Measurements from ENCODE around the gene MTX3.

The MTX3 gene

DNA sequence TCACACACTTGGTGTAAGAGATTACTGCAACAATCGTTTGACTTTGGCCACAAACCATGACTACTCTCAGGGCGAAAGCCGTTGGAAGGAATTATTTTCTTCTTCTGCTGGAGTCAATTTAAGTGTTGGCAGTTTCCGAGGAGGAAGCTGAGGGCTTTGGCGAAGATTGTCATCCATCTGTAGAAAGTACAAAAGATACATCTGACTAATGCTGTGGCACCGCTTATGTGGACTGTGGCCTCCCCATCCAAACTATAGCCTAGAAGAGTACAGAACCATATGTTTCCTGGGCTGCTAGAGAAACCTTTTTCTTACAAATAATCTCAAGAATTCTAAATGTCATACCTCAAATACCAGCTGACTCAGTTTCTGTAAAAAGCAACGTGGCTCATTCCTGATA lies 7.4 kb downstream of the MTX3 start:
- no peak overlapping the region for H3K4me3 ChIP-seq (ENCODE audit: low read depth, low read length)

DNA sequence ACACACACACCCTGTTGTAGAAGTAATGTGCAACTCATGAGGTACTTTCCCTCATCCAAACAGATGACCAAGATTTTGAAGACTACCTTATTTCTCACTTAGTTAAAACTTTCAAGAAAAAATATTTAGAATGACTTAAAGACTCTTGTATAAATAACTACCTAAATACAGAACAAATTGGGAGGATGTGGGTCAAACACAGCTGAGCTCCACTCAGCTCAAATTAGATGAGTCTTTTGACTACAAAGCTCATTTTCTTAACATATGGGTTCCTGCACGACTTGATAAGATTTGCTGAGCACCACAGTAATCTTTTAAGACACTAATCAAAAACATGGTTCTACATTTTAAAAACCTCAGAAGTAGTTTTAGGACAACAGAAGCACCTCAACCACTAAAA lies 8.9 kb downstream of the MTX3 start:
- no peak overlapping the region for H3K4me3 ChIP-seq (ENCODE audit: low read depth, low read length)

DNA sequence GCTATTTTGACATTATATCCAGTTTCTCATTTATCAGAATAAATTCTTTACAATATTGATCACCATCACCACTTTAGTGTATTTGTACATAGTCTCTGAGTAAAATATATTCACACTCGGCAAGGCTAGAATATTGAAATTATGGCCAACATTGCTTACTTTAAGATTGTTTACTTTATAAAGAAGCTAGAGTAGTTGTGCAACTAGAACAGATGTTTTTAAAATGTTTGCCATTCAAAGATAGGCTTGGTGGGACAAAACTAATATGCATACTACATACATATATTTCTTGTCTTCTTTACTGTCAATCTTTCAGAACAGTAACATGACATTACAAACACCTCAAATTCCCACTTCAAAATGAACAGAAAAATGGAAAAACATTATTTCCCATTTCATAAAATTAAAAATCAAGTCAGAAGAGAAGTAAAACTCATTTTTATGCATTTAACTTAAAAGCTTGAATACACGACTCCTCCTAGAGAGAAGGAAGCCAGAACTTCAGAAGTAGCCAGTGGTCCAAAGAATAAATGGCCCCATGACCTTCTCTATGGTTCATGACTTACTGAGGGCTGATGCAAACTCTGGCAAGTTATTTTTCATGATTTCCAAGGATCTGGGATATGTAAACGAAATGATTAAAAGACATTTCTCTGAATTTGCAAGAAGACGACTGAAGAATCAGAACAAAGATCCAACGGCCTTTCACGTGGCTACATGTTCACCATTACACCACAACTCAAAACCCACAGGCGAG lies 14.1 kb downstream of the MTX3 start:
- no peak overlapping the region for H3K4me3 ChIP-seq (ENCODE audit: low read depth, low read length)

DNA sequence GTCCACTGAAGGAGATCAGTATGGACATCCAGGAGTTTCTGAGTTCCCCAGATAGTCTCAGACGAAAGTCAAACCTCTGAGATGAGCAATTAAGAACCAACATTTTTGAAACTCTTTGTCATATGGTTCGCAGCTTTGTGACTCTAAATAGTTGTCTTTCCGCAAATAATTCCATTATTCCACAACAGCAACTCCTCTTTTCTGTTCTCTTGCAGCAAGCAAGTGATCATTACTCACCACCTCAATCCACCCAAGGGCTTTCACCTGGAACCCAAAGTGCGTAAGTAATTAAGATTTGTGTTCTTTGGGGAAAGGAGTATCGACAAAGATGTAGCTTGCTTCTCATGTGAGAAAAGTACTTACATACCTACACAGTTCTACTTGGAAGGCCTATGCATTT lies 15.6 kb downstream of the MTX3 start:
- H3K4me3 ChIP-seq (ENCODE audit: low read depth, low read length), result no peak overlapping the region

DNA sequence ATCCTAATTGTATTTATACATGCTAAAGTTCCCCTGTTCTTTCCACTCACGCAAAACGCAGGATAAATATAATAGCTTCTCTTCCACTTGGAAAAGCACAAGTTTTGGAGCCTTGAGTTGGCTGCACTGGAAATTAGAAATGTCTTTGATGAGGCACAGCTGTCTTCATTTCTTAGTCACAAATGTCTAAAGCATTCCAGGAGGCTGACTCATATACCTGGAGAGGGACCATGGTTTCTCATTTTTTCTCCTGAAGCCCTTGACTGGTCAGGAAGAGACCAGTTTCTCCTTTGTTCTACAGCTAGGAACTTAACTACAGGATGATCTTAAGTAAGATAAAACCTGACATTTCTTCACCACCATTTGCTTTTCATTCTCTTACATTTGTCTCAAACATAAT lies 16.2 kb downstream of the MTX3 start:
- H3K4me3 ChIP-seq (ENCODE audit: low read depth, low read length), result no peak overlapping the region

DNA sequence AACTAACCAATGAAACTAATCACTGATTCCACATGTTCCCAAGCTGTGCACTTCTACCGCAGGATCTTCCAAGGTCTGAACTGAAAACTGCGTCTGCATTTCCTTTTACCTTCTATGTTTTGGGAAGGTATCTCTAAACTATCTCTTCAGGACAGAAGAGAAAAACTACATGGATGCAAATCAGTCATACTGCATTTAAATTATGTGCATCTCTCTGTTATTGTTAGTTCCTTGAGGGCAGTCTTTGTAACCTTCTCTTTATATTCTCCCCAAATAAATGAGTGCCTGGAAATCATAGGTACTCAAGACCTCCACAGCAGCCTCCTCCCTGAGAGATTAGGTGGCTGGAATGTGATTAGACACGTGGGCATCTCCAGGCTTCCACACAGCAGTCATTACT lies 17.1 kb downstream of the MTX3 start:
- no peak overlapping the region for H3K4me3 ChIP-seq (ENCODE audit: low read depth, low read length)

DNA sequence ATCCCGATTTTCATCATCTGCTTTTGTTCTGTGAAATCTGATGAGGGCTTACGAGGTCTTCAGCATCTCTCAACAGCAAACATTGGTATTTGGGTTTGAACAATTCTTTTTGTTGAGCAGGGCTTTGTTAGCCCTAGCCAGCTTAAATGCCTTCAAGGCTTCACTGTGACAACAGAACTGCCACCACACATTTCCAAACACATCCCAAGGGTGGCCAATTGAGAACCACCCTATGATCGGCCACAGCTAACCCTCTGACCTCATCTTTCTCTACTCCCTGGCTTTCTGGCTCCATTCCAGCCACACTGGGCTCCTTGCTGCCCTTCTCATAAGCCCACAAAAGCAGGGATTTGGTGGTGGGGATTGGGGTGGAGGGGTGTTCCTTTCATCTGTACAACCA lies 17.6 kb downstream of the MTX3 start:
- no peak overlapping the region for H3K4me3 ChIP-seq (ENCODE audit: low read depth, low read length)

DNA sequence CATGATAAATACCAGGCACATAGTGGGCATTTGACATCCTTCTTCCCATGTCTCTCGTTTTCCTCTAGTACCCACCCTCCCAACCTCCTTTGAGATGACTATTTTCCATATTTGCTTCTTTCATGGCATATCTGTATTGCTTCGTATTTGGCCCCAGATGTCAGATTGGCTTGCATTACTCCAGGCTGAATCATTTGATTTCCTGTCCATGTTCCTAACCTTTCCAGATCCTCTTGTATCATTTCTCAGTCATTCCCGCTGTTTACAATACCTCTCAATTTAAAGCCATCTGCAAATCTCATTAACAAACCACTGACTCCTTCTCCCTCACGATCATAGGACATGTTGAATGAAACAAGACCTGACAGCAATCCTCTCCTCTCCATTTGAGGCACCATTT lies 19.9 kb downstream of the MTX3 start:
- H3K4me3 ChIP-seq (ENCODE audit: low read depth, low read length), result no peak overlapping the region

DNA sequence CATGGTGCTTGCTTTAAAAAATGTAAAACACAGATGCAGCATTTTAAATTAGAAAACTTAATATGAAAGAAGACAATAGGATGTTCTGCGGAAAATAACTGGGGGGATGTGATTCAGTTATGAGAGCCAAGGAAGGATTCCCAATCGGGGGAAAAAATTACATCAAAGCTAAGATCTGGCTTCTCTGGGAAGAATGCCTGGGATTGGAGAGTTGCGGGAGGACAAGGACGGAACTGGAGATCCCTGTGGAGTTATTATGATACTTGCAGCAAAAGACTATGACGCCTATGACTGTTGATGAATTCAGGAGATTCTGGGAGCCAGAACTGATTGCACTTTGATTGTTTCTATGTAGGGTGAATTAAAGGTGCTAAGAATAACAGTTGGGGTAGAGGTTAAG lies 24.6 kb downstream of the MTX3 start:
- no peak overlapping the region for H3K4me3 ChIP-seq (ENCODE audit: low read depth, low read length)

DNA sequence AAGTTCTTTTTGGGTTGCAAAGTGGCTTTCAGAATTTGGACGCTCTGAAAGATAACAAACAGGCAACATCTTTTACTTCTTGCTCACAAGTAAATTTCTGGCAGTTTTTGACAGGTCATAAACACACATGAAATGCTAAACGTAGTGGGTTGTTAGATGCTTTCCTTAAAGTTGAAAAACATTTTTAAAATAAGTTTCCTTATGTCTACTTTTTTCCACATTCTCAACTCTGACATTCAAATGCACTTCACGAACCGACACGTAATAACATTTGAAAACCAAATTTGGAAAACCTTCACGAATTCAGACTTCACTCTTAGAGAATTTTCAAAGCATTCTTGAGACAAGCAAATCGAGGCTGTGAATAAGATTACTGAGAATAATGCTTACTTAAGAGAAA lies 26.9 kb downstream of the MTX3 start:
- H3K4me3 ChIP-seq (ENCODE audit: low read depth, low read length), result no peak overlapping the region

DNA sequence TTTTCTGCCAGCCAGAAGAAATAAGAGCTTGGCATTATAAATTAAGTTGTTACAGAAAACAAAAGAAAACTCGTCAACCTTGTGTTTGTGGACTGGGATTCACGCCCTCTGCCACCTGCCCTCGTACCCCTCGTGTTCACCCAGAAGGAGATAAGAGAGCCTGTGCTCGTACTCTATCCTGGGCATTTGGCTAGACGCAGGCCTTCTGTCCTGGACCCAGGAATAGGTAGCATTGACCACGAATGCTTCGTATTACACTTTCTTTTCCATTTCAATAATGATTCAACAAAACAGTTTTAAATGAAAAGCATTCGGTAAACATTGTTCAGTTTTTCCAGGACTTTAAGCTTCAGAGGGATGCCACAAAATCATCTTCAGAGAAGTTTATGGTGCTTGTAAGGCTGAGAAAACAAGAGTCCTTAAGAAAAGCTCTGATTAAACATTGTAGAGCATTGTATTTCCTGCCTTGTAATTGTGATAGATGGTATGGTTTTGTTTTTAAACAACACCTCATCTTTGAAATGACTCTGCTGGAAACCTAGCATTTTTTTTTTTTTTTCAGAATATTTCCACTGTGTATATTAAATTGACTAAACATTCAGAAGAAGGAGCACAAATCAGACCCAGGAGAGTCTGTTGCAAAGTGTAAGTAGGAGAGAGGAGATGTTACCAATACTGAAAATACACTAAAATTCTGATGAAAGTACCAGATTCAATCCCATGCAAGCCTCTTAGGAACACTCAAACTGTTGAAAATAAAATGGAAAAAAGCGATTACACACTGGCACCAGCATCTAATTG lies 27.6 kb downstream of the MTX3 start:
- no peak overlapping the region for H3K4me3 ChIP-seq (ENCODE audit: low read depth, low read length)

DNA sequence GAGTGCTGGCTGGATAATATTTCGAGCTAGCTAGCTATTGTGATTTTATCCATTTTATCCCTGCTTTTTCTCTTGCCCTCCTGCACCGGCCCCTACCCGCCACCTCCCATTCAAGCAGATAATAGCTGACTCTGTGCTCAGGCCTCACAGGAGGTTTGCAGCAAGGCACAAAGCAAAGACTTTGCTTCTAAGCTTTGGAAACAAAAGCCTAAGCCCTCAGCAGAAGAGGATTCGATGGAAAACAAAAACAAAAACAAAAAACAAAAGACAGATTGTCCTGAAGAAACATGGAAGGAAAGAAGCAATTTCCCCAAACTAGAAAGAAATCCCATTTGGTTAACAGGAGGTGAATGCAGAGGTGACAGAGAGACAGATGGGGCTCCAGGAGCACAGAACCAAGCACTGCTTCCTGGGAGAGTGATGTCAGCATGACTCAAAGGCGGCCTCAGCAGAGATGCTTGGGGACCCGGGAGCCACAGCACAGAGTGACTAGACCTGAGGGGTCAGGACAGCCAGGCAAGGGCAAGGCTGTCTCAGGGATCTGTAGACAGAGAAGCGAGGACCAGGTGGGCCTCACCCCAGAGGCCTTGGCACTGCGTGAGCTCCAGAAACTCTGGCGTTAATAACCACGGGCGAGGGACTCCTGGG lies 28.4 kb downstream of the MTX3 start:
- no peak overlapping the region for H3K4me3 ChIP-seq (ENCODE audit: low read depth, low read length)

DNA sequence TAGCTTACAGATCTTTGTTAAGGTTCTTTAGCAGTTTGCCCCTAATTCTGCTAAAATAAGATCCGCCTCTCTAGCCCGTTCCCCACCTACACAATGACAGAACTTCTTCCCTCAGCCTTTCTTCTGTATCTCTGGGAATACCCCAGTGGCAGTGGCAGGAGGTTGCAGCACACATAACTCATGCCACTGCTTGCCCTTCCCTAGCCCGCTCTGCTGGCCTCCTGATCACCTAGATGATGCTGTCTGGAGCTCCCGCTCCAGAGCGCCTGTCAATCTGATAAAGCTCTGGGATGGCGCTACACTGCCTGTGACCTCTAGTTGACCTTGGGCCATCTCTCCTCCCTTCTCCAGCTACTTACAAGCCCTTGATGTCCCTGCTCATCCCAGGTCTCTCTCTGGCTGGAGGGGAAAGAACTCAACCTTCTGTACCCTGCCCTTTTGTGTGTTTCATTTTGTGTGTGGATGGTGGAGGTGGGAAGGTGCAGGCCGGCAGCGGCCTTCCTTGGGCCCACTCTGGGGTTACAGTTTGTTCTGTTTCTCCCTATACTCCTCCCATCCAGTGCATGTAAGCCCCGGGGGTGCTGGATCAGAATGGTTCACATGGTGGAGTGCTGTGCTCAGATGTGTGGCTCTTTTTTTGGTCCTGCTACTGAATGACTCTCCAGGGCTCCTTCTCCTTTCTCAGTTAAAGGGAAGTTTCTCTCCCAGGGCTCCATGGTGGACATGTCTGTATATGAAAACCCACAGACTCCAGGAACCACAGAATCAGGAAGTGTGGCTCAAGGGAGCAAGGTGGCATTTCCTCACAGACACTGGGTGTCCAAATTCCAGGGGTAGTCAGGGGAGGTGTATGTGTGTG lies 29.1 kb downstream of the MTX3 start:
- no peak overlapping the region for H3K4me3 ChIP-seq (ENCODE audit: low read depth, low read length)

DNA sequence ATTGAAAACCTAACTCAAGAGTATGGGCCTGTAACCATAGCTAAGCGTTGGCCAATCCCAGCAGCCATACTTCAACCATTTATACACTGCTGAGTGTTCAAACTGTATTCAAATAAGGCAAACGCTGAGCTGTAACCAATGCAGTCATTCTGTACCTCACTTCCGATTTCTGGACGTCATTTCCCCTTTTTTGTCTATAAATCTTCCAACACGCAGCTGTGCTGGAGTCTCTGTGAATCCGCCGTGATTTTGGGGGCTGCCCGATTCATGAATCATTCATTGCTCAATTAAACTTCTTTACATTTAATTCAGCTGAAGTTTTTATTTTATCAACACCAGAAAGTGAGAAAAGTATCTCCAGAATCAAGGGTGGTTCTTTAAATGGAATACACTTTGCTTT lies 31.7 kb downstream of the MTX3 start:
- no peak overlapping the region for H3K4me3 ChIP-seq (ENCODE audit: low read depth, low read length)

DNA sequence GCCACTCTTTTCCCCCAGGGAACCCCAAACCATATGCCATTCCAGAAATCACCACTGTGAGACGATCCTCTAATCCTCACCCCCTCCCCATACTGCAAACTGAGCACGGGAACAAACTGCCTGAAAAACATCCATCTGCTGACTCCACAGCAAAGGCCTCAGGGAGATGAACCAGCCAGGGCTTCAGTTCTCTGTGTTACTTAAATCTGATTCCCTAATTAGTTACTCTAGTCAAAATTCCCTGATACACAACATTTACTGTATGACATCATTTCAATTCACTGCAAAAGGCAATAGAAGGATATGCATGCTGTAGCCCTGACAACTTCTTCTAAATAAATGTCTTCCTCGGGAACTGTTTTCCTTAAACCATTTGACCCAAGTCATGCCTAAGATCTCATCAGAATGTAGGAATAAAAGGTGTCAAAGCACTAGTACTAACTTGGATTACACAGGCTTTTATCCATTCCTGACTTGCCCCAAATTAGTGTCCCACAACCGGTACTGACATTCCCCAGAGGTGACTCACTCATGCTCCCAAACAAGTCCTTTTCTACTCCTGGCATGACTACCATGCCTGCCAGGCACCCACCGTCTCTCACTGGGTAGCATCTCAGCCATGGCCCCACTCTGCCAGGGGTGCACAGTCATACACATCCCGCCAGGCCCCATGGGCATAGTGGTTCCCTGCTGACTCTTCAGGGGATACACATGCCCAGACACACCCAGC lies 35.0 kb downstream of the MTX3 start:
- no peak overlapping the region for H3K4me3 ChIP-seq (ENCODE audit: low read depth, low read length)

DNA sequence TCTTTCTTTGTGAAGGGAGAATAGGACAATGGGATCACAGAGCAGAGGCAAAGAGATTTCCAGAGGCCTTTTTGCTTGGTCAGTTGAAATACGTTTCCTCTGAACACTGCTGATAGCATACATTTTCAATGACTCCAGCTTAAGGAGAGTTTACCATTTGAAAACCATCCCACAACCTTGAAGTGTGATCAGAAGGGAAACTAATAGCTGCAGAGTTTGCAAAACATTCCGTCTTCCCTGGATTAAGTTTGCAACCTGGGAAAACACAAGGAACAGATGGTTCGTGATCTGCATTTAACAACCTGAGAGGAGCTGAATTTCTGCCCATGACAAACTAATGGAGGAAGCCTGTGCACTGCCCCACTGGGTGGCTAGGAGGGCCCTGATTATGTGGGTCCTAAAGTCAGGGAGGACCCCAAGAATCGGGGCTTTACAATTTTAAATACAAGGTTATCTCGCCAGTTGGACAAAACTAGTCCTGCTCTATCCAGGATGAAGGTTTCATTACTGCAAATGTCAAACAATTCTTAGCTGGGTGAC lies 35.6 kb downstream of the MTX3 start:
- H3K4me3 ChIP-seq (ENCODE audit: low read depth, low read length), result no peak overlapping the region

DNA sequence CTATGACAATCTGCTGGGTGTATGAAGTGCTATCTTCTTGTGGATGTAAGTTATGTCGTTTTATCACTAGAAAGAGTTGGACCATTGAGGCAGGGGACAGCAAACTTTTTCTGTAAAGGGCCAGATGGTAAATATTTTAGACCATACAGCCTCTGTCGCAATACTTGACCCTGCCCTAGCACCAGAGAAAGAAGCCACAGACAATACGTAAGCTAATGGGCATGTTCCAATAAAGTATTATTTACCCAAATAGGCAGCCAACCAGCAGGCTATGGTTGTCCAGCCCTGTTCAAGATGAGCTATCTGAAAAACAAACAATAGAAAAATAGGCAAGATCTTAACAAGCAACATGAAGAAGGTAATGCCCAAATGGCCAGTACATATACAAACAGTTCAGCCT lies 36.4 kb downstream of the MTX3 start:
- H3K4me3 ChIP-seq (ENCODE audit: low read depth, low read length), result no peak overlapping the region

DNA sequence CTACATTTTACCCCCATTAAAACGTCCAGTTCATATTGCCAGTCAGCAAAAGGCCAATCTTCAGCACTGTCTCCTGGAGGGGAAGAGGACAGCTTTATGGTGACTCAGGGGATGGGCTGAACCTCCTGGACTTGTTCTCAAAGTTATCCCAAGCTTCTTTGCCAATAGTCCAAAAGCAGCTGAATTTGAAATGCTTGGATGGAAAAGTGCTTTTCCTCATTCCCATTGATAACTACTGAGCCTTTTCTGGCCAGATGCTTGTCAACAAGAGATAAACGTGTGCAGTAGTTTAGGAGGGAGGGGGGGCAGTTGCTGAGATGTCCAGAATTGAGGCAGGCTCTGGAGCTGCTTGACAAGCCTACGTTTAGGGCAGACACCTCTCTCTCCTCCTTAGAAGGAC lies 43.5 kb downstream of the MTX3 start:
- H3K4me3 ChIP-seq (ENCODE audit: low read depth, low read length), result no peak overlapping the region

DNA sequence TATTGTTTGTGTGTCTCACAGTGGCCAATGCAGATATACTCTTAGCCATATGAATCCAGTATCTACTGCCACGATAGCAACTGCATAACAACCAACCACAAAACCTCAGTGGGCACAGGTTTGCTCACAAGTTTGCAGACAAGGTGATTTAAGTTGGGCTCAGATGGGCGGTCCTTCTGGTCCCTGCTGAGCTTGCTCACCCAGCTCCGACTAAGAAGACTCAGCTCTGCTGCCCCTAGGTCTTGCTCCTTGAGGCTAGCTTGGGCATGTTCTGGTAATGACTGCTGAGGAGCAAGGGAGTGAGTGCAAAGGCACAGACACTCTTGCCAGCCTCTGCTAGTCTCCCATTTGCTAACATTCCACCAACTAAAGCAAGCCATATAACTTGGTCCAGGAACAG lies 52.6 kb downstream of the MTX3 start:
- H3K4me3 ChIP-seq (ENCODE audit: low read depth, low read length), result no peak overlapping the region

DNA sequence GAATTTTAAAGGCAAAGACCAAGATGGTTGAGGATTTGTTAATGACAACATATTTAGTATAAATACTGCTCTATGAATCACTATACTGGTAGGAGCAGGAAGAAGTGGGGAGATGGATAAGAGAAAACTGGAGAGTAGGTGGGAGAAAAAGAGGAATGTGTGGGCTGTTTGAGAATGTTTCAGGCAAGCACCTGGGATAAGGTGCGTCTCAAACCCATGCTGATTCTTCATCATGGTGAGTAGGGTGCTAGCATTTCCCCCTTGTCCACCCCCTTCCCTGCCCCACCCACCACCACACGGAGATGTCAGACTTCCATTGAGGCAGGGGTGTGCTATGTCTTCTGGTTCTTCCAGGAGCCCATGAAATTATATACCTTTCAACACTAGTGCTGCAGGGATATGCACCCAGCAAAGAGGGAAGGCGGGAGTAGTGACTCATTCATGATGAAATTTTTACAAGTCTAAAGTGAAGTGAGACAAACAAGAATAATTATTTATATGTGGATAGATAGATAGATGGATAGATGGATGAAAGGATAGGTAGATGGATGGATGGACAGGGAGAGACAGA lies 54.3 kb downstream of the MTX3 start:
- H3K4me3 ChIP-seq (ENCODE audit: low read depth, low read length), result no peak overlapping the region

Data from iPS-11a (cell line).